GM12891 (cell line): ENCODE measurements around the gene GFPT2.

Source experiments
- DNase-seq: peaks from one replicate; pipeline ENCODE4 v3.0.0; 2011; ENCODE audit warnings: low spot score; ENCODE audit not compliant: insufficient read length
- FAIRE-seq: peaks from 2 replicates; lab custom pipeline; 2011; peaks lifted over from hg19 to GRCh38; lab: Jason Lieb, UNC
- PAX5 ChIP-seq: IDR thresholded peaks from 2 replicates; pipeline ENCODE4 v1.6.1; 2011; ENCODE audit warnings: low read length, moderate library complexity, mild to moderate bottlenecking; ENCODE audit not compliant: insufficient read depth, severe bottlenecking
- POLR2A ChIP-seq: IDR thresholded peaks from 2 replicates; pipeline ENCODE4 v1.6.1; 2011; ENCODE audit warnings: low read depth, low read length, control low read depth
- POLR2AphosphoS5 ChIP-seq: IDR thresholded peaks from 2 replicates; pipeline ENCODE4 v1.6.1; 2011; ENCODE audit warnings: low read depth, low read length, control low read depth
- POU2F2 ChIP-seq: IDR thresholded peaks from 2 replicates; pipeline ENCODE4 v1.6.1; 2011; ENCODE audit warnings: low read depth, mild to moderate bottlenecking, control low read depth, low read length, moderate library complexity
- SPI1 ChIP-seq: IDR thresholded peaks from 2 replicates; pipeline ENCODE4 v1.6.1; 2011; ENCODE audit warnings: low read depth, low read length, control low read depth
- TAF1 ChIP-seq: IDR thresholded peaks from 2 replicates; pipeline ENCODE4 v1.6.1; 2011; ENCODE audit warnings: low read depth, low read length, control low read depth

Gene GFPT2

DNA sequence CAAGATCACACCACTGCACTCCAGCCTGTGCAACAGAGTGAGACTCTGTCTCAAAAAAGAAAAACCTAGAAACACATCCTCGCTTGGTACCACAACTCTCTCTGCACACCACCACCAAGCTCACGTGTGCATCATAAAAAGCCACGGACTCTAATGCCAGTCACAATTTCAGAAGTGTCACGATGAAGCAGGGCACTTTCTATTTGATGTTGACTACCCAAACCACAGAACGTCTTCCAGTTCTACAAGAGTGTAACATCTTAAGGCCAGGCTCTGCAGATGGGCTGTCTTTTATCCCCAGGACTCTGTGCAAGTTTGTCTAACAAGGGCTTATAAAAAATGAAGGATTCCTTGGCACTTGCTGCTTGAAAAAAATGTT lies 22.9 kb downstream of the GFPT2 start:
- TF ChIP-seq TAF1: no peak
- TF ChIP-seq POU2F2: no peak
- no peak for TF ChIP-seq POLR2A
- no peak for TF ChIP-seq SPI1
- no peak for TF ChIP-seq PAX5
- no peak for TF ChIP-seq POLR2AphosphoS5
- no peak for FAIRE-seq

DNA sequence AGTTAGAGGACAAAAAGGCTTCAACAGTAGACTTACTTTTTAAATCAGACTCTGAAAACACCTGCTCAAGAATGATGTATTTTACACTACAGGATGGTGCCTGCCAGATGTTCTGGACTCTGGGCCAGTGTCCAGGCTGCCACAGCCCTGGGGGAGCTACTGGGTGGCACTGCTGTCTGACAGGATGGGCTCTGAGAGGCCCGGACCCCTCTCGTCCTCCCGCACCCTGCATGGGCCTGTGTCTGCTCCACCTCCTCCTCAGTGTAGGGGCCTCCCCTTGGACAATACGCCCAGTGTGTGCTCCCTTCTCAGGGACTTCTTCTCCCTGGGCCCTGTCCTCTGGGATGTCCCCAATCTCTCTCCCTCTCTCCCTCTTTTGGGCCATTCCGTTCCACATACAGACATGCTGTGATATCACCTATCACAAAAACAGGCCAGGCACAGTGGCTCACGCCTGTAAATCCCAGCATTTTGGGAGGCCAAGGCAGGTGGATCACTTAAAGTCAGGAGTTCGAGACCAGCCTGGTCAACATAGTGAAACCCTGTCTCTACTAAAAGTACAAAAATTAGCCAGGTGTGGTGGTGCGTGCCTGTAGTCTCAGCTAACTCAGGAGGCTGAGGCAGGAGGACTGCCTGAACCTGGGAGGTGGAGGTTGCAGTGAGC lies 23.4 kb downstream of the GFPT2 start:
- DNase-seq (no peak), FAIRE-seq (no peak)
- TF ChIP-seq POU2F2: no peak
- TF ChIP-seq TAF1: no peak
- no peak for TF ChIP-seq SPI1
- no peak for TF ChIP-seq POLR2A

More for the DNA sequence above, 22.9 kb downstream of the GFPT2 start:
- DNase-seq: no peak

DNA sequence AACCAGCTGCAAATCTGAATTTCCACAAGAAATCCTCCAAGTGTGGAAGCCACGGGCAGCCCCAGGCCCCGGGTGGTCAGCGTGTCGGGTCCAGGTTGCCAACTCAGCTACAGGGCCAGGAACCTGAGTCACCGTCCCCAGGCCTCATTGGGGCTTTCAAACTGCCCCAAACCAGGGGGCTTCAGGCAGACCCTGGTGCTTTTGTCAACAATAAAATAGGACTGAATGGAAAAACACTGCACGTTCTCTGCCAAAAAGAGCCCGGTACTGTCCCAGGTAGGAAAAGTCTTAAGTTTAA lies 24.0 kb downstream of the GFPT2 start:
- FAIRE-seq (no peak), DNase-seq (no peak)
- TF ChIP-seq TAF1 (no peak), POU2F2 (no peak), SPI1 (no peak), PAX5 (no peak), POLR2A (no peak), POLR2AphosphoS5 (no peak)

DNA sequence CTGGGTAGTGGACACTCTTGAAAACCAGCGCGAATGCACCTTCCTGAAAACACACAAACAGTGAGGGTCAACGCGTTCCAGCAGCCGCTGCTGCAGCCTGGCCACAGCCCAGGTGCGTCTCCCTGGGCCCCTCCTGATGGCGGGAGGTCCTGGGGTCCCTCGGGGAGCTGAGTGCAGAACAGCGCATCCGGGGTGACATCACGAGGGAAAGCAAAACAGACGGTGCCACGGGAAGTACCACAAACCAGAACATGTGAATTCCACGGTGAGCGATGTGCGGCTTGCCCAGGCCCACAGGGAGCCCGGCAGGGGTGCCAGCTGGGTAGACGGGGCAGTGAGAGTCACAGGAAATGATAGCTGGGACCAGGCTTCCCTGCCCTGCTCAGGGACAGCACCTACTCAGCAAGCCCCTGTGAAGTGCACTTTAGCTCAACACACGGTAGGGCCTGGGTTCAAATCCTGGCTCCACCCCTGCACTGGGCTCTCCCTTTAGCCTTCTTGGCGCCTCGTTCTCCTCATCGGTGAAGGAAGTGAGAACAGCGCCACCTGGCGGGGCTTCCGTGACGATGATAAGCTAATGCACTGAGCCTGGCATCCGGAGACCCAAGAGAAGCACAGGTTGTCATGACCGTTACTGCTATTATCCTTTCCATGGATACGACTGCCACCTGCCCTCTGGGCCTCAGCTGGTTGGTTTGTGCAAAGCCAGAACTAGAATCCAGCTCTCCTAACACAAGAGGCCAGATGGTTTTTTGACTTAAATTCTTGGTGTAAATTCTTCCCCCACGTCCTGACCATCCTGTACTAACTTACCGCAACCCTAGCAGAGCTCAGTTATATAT lies 24.6 kb downstream of the GFPT2 start:
- no peak for TF ChIP-seq POLR2AphosphoS5
- no peak for TF ChIP-seq PAX5
- no peak for TF ChIP-seq SPI1
- no peak; the same call in 1 of the 2 replicates for TF ChIP-seq POU2F2
- no peak for TF ChIP-seq TAF1
- TF ChIP-seq POLR2A: no peak
- DNase-seq (peak; percentile 81), FAIRE-seq (peak; percentile 59)

- TF ChIP-seq TAF1: no peak
- no peak for TF ChIP-seq PAX5
- no peak for TF ChIP-seq POLR2AphosphoS5
- no peak for TF ChIP-seq POU2F2
- no peak for TF ChIP-seq POLR2A
- no peak for TF ChIP-seq SPI1
- FAIRE-seq (no peak), DNase-seq (no peak)
Measured at GRCh38 chr5:180326989-180327565, 26.1 kb downstream of the GFPT2 start.

DNA sequence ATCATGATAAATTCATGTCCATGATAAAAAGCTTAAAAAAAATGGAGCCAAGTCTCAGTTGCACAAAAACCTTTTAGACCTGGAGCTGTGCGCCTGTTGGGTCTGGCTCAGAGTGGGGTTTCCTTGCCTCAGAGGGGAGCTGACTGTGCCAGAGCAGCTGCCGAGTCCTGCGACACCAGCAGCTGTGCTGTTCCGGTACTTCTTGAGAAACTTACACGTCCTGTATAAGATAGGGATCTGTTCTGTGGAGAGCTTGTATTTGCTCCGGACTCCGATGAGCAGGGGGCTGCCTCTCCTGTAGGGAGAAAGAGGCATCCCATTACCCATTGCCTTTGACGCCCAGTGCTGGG lies 28.6 kb downstream of the GFPT2 start:
- DNase-seq (no peak), FAIRE-seq (no peak)
- TF ChIP-seq POU2F2 (no peak), PAX5 (no peak), POLR2A (no peak), SPI1 (no peak), POLR2AphosphoS5 (no peak), TAF1 (no peak)

DNA sequence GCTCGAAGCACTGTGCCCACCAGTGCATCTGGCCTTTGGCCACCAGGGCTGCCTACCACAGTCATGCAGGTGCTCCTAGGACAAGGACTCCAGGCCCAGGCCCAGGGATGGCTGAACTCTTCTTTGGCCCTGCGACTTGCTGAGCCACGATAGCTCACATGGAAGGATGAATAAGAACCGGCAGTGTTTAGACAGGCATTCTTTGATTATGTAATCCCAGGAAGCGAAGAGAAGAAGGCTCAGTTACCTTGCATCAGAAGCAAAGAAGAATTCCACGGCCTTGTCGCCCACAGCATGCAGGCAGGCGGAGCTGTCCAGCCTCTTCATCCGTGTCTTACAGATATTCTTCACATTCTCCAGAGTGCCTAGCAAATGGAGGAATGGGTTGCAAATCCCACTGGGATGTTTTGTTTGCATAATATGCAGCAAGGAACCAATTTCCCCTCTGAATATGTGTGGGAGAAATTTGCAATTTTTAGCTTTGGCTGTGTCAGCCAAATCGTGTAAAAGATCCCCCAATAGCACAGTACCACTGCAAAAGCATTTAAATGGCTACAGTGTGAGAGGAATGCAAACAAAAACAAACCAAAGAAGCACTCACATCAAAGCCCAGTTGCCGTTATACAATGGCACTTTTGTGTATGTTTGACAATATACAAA lies 29.1 kb downstream of the GFPT2 start:
- FAIRE-seq (no peak), DNase-seq (no peak)
- TF ChIP-seq POLR2AphosphoS5 (no peak), POU2F2 (no peak), TAF1 (no peak), PAX5 (no peak), POLR2A (no peak), SPI1 (no peak)

DNA sequence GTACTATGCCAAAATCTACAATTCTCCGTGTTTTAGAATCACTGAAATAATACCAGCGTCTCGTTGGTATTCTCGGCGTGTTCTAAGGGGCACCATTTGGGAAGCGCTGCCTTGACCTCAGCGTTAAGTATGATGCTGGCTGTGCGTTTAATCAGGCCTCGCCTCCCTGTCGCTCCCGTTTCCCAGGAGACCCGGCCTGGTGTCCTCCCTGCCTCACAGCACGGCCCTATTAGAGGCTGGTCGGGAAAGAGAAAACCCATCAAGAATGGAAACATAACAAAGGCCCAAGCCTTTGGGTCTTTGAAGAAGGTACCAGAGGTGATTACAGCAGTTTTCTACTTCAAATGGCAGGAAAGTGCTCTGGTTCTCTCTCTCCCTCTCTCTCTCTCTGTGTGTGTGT lies 30.0 kb downstream of the GFPT2 start:
- no peak for DNase-seq
- no peak for TF ChIP-seq SPI1
- TF ChIP-seq TAF1: no peak
- no peak for TF ChIP-seq PAX5
- TF ChIP-seq POLR2A: no peak
- no peak for TF ChIP-seq POU2F2
- TF ChIP-seq POLR2AphosphoS5: no peak
- FAIRE-seq: no peak
